Activated effector memory CD4-positive, alpha-beta T cell treated with Interleukin-2 at 50 U/mL for 16 hours (primary cell): ENCODE measurements around the gene RAD23B.

Experiments used
- DNase-seq: peaks from one replicate; pipeline ENCODE4 v3.0.0-alpha.2; 2020

The RAD23B gene

GRCh38 chr9:107269254-107269653 is 13.8 kb upstream of the RAD23B start:
- no peak for DNase-seq

- DNase-seq, result no peak
Measured at GRCh38 chr9:107269681-107270080, 13.4 kb upstream of the RAD23B start.

- DNase-seq, result no peak
Measured at GRCh38 chr9:107270082-107270481, 13.0 kb upstream of the RAD23B start.

GRCh38 chr9:107270580-107270979 is 12.5 kb upstream of the RAD23B start:
- no peak for DNase-seq

GRCh38 chr9:107273634-107274033 is 9.4 kb upstream of the RAD23B start:
- DNase-seq, result no peak

- no peak for DNase-seq
Measured at GRCh38 chr9:107274096-107274495, 9.0 kb upstream of the RAD23B start.

GRCh38 chr9:107274953-107275422 is 8.1 kb upstream of the RAD23B start:
- no peak for DNase-seq

- no peak for DNase-seq
Measured at GRCh38 chr9:107275530-107275929, 7.5 kb upstream of the RAD23B start.

GRCh38 chr9:107276966-107277710 is 5.9 kb upstream of the RAD23B start:
- no peak for DNase-seq

- DNase-seq, result no peak
Measured at GRCh38 chr9:107277801-107278200, 5.3 kb upstream of the RAD23B start.

GRCh38 chr9:107279086-107279485 is 4.0 kb upstream of the RAD23B start:
- DNase-seq, result no peak

GRCh38 chr9:107280543-107280942 is 2.5 kb upstream of the RAD23B start:
- no peak for DNase-seq

- no peak for DNase-seq
Measured at GRCh38 chr9:107281184-107281583, 1.9 kb upstream of the RAD23B start.

GRCh38 chr9:107281922-107282667 is 984 bp upstream of the RAD23B start:
- DNase-seq, result no peak

- DNase-seq, result peak; percentile 41
Measured at GRCh38 chr9:107283623-107284616, 841 bp downstream of the RAD23B start.

- DNase-seq, result no peak
Measured at GRCh38 chr9:107284636-107285035, 1.6 kb downstream of the RAD23B start.

GRCh38 chr9:107285286-107285685 is 2.2 kb downstream of the RAD23B start:
- DNase-seq, result no peak

- no peak for DNase-seq
Measured at GRCh38 chr9:107286057-107286456, 3.0 kb downstream of the RAD23B start.

GRCh38 chr9:107288701-107289100 is 5.6 kb downstream of the RAD23B start:
- no peak for DNase-seq

- DNase-seq, result no peak
Measured at GRCh38 chr9:107290619-107291018, 7.5 kb downstream of the RAD23B start.

GRCh38 chr9:107292821-107293542 is 9.9 kb downstream of the RAD23B start:
- DNase-seq, result no peak

- DNase-seq, result no peak
Measured at GRCh38 chr9:107293543-107294085, 10.5 kb downstream of the RAD23B start.
